Left lung (tissue), 10 donors: Measurements from ENCODE around the gene PPP1R1C. TPM values are rescaled to one million over a fixed set of nuclear protein-coding genes. Genes with fewer than 3 reads are reported as not detected.

ENCODE experiments used
- ATAC-seq: fragments of 200-7000 bp; cut with Tn5 transposase; one replicate; pipeline ENCODE4 v1.9.1; 2020; ENCODE audit warnings: moderate library complexity
- DNase-seq, 4 donors: peaks; one replicate each; pipeline ENCODE4 v3.0.0-alpha.2; 2013 to 2020
- H3K27ac ChIP-seq, 2 donors: fragments of 200-600 bp; sonication (generic) in 1 of 2; one replicate each; pipeline versions ENCODE4 v1.5.0 to v1.8.0; 2020 to 2021
- H3K27me3 ChIP-seq, 2 donors: fragments of 200-600 bp; sonication (generic) in 1 of 2; one replicate each; pipeline versions ENCODE4 v1.5.0 to v1.8.0; 2020 to 2021
- H3K36me3 ChIP-seq, 2 donors: fragments of 200-600 bp; sonication (generic) in 1 of 2; one replicate each; pipeline versions ENCODE4 v1.5.0 to v1.8.0; 2020 to 2021
- H3K4me1 ChIP-seq, 2 donors: fragments of 200-600 bp; one replicate each; pipeline ENCODE4 v1.8.0; 2021
- H3K4me3 ChIP-seq, 2 donors: fragments of 200-600 bp; sonication (generic) in 1 of 2; one replicate each; pipeline versions ENCODE4 v1.5.0 to v1.8.0; 2020 to 2021; ENCODE audit warnings: mild to moderate bottlenecking in 1 of 2
- H3K9me3 ChIP-seq, 2 donors: fragments of 200-600 bp; sonication (generic) in 1 of 2; one replicate each; pipeline versions ENCODE4 v1.5.0 to v1.8.0; 2020 to 2021
- CTCF ChIP-seq, 2 donors: fragments of 200-600 bp; sonication (generic) in 1 of 2; IDR thresholded peaks; one replicate each; pipeline versions ENCODE4 v1.5.0 to v1.8.0; 2021; ENCODE audit warnings: antibody characterized with exemption in 2 of 2
- intact Hi-C, 2 donors: fragments of 100-400 bp; cut with DNase I; formaldehyde crosslinking; loops; one replicate each; pipeline versions ENCODE4 v1.11.2 to v1.14.2; 2022
- polyA plus RNA-seq, 6 donors: library from polyadenylated mRNA; unstranded; fragments of 120-200 nt; gene quantifications; one replicate each; pipeline ENCODE4 v1.2.1, GENCODE V29; 2013; ENCODE audit not compliant: insufficient read length in 6 of 6
- total RNA-seq, 2 donors: library from RNA; stranded (reverse); fragmentation: NEBNext Ultra II Directional; extraction: Animal tissue kit (Norgen Biotek cat#: 25700); gene quantifications; one replicate each; pipeline ENCODE4 v1.2.1, GENCODE V29; 2021
- donor health status: DM: no; HTN: yes; CAD: no.
- donor health status: DM: no; HTN: no; CAD: no.

The PPP1R1C gene
- total and polyA plus RNA-seq, 8 donors = 0.79 to 11.8 (median 2.8) TPM

GRCh38 chr2:181989099-181989498, 3.4 kb downstream of the PPP1R1C start:
- TF ChIP-seq CTCF (IDR thresholded peaks at IDR 0.05) = no peak
- no peak for ATAC-seq
- intact Hi-C loops = no loop called here

GRCh38 chr2:181991171-181991885, 5.7 kb downstream of the PPP1R1C start:
- ATAC-seq = peak; percentile 21
- Histone ChIP-seq H3K36me3 (no peaks in the 10 kb centered on the region), H3K27me3 (no peaks in the 10 kb centered on the region), H3K4me3 (no peak overlapping the region), H3K4me1 (no peaks in the 10 kb centered on the region), H3K9me3 (no peaks in the 10 kb centered on the region), H3K27ac (no peak overlapping the region)
- no peak for TF ChIP-seq CTCF (IDR thresholded peaks at IDR 0.05)
- intact Hi-C loops = no loop called here
- no peak for DNase-seq

More at GRCh38 chr2:181989099-181989498, 3.4 kb downstream of the PPP1R1C start:
- no peak for DNase-seq
- Histone ChIP-seq H3K4me1 (no peaks in the 10 kb centered on the region), H3K27me3 (no peaks in the 10 kb centered on the region), H3K36me3 (no peaks in the 10 kb centered on the region), H3K27ac (no peak overlapping the region), H3K4me3 (no peak overlapping the region), H3K9me3 (no peaks in the 10 kb centered on the region)

- DNase-seq (no peak), ATAC-seq (no peak)
- intact Hi-C loops = no loop called here
- Histone ChIP-seq H3K27ac (no peak overlapping the region), H3K4me3 (no peak overlapping the region), H3K4me1 (no peaks in the 10 kb centered on the region), H3K9me3 (no peaks in the 10 kb centered on the region), H3K27me3 (no peaks in the 10 kb centered on the region), H3K36me3 (no peaks in the 10 kb centered on the region)
- TF ChIP-seq CTCF (IDR thresholded peaks at IDR 0.05) = no peak
Measured at GRCh38 chr2:181992776-181993175, 7.1 kb downstream of the PPP1R1C start.

GRCh38 chr2:181995289-181995688, 9.6 kb downstream of the PPP1R1C start:
- H3K4me1 ChIP-seq = no peaks in the 10 kb centered on the region
- intact Hi-C loops = no loop called here
- H3K36me3 ChIP-seq = no peaks in the 10 kb centered on the region
- no peaks in the 10 kb centered on the region for H3K27me3 ChIP-seq
- no peak overlapping the region for H3K4me3 ChIP-seq
- ATAC-seq (no peak), DNase-seq (no peak)
- no peak overlapping the region for H3K27ac ChIP-seq
- no peaks in the 10 kb centered on the region for H3K9me3 ChIP-seq
- TF ChIP-seq CTCF (IDR thresholded peaks at IDR 0.05) = no peak

GRCh38 chr2:181998041-181998835, 12.6 kb downstream of the PPP1R1C start:
- intact Hi-C loops = no loop called here
- Histone ChIP-seq H3K27ac (no peak overlapping the region), H3K36me3 (no peaks in the 10 kb centered on the region), H3K27me3 (no peaks in the 10 kb centered on the region), H3K4me1 (no peaks in the 10 kb centered on the region), H3K9me3 (no peaks in the 10 kb centered on the region), H3K4me3 (no peak overlapping the region)
- ATAC-seq (no peak), DNase-seq (no peak)
- no peak for TF ChIP-seq CTCF (IDR thresholded peaks at IDR 0.05)
